GM19351 (cell line): ENCODE data around the gene ENPP6.
"Not testable (repeated sequence)": the region's sequence is repeated elsewhere in the genome, so short reads cannot be mapped to it uniquely, and the experiment has no call there.

Source experiments
- ATAC-seq: cut with Tn5 transposase; IDR thresholded peaks from one replicate; pipeline ENCODE4 v1.9.1; 2021; ENCODE audit warnings: mild to moderate bottlenecking, moderate library complexity; ENCODE audit not compliant: unreplicated experiment

Gene ENPP6

GRCh38 chr4:184066584-184067300, 150.9 kb downstream of the ENPP6 start:
- ATAC-seq = no peak

GRCh38 chr4:184064877-184065276, 152.8 kb downstream of the ENPP6 start:
- no peak for ATAC-seq

- no peak for ATAC-seq
Observed at GRCh38 chr4:184062769-184063168, 154.9 kb downstream of the ENPP6 start.

GRCh38 chr4:184061582-184061981, 156.1 kb downstream of the ENPP6 start:
- ATAC-seq = no peak

GRCh38 chr4:184059099-184059498, 158.6 kb downstream of the ENPP6 start:
- ATAC-seq = no peak

- ATAC-seq = no peak
Observed at GRCh38 chr4:184058026-184058425, 159.6 kb downstream of the ENPP6 start.

- no peak for ATAC-seq
Observed at GRCh38 chr4:184056877-184057276, 160.8 kb downstream of the ENPP6 start.

- ATAC-seq = no peak
Observed at GRCh38 chr4:184053434-184053833, 164.2 kb downstream of the ENPP6 start.

GRCh38 chr4:184052616-184053015, 165.1 kb downstream of the ENPP6 start:
- no peak for ATAC-seq

GRCh38 chr4:184051262-184051661, 166.4 kb downstream of the ENPP6 start:
- not testable (repeated sequence) for ATAC-seq

GRCh38 chr4:184046148-184046547, 171.5 kb downstream of the ENPP6 start:
- ATAC-seq = no peak

GRCh38 chr4:184041156-184041555, 176.5 kb downstream of the ENPP6 start:
- ATAC-seq = no peak

- ATAC-seq = no peak
Observed at GRCh38 chr4:184039963-184040383, 177.7 kb downstream of the ENPP6 start.
